Body of pancreas (tissue), 4 donors: ENCODE results near the gene FOXB1.

Experiments
- CTCF ChIP-seq, 7 experiments: fragments of 450-650 bp in 4 of 7; fragments of 200-600 bp in 3 of 7; sonication (generic) in 3 of 7; IDR thresholded peaks; one replicate each; pipeline ENCODE4 v1.5.1; 2016 to 2019; ENCODE audit warnings: antibody characterized with exemption in 7 of 7
- POLR2A ChIP-seq, 3 donors: fragments of 450-650 bp; IDR thresholded peaks; one replicate each; pipeline ENCODE4 v1.6.1; 2016; ENCODE audit warnings: antibody characterized with exemption in 3 of 3, mild to moderate bottlenecking in 2 of 3

DNA sequence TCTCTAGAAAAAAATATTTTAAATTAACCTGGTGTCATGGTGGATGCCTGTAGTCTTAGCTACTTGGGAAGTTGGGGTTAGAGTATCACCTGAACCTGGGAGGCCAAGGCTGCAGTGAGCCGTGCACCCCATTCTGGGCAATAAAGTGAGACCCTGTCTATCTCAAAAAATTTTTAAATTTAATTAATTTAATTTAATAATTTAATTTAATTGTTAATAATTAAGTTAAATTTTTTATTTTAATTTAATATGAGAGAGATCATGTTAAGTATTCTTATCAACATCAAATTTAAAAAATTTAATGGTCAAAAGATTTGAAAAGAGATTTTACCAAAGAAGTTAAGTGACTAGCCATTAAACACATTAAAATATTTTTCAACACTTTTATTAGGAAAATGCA, 40.8 kb upstream of the FOXB1 start:
- no peak for TF ChIP-seq CTCF (IDR thresholded peaks at IDR 0.05)
- no peak for TF ChIP-seq POLR2A (IDR thresholded peaks at IDR 0.05)
